Measurements from ENCODE around the gene MALT1. TPM values are rescaled to one million over a fixed set of nuclear protein-coding genes. Genes with fewer than 3 reads are reported as not detected.

Gene MALT1
- total and polyA plus RNA-seq, 9 of the 15 experiments (the other 6 are each of a cell fraction or from before 2014, with no cell fraction given), result 0.14 to 1.6 (median 0.32) TPM

DNA sequence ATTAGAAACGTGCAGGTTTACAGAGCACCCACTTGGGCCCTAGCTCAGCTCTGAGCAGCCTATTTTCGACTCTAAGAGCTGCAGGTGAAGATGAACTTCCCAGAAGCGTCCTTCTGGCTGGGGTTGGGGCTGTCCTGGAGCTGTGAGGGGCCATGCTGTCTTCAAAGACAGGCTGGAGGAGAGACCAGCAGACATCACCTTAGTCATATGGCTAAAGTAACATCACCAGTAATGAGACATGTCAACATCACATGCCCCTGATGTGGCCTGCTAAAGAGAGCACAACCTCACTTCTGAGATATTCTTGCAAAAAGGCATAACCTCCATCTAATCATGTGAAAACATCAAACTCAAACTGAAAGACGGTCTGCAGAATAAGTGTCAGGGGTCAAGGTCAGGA is 106.2 kb downstream of the MALT1 start:
- intact Hi-C loops (cut with micrococcal nuclease), result loop anchor here (5.0 kb wide), 1 partner anchor 295 kb away; no protein-coding TSS in a partner anchor
- ATAC-seq, result no peak
- in situ Hi-C loops (cut with MboI), result loop anchor here (5.0 kb wide), 1 partner anchor 285 kb away; no protein-coding TSS in a partner anchor
- no peaks in the 10 kb centered on the region for H3K79me2 ChIP-seq (ENCODE audit: control insufficient read depth, insufficient read depth, low read length)
- no peak for TF ChIP-seq TFE3 (CRISPR knock-in tag; IDR thresholded peaks at IDR 0.05)
- TF ChIP-seq ATF4 (CRISPR knock-in tag; IDR thresholded peaks at IDR 0.05), result no peak
- no peak for TF ChIP-seq RNF2 (IDR thresholded peaks at IDR 0.05)
- no peak for TF ChIP-seq ZNF589 (CRISPR knock-in tag; IDR thresholded peaks at IDR 0.05; ENCODE audit: low read depth)
- TF ChIP-seq HEY1 (CRISPR knock-in tag; IDR thresholded peaks at IDR 0.05; ENCODE audit: borderline replicate concordance), result no peak
- TF ChIP-seq ZNF609 (CRISPR knock-in tag; IDR thresholded peaks at IDR 0.05; ENCODE audit: borderline replicate concordance), result no peak
- TF ChIP-seq BRD4 (IDR thresholded peaks at IDR 0.05), result no peak
- H3K27me3 ChIP-seq (ENCODE audit: control insufficient read depth in 2 of 2, insufficient read depth in 2 of 2, low read length in 2 of 2), result no peaks in the 10 kb centered on the region
- H3K9me3 ChIP-seq (replicated peaks; ENCODE audit: control insufficient read depth, insufficient read depth, low read depth, low read length), result no peaks in the 10 kb centered on the region
- H3K27ac ChIP-seq (ENCODE audit: extremely low read depth, low read depth, low read length), result no peak overlapping the region
- BruUV-seq (replicated peaks), result no TSS peak
- POLR2A ChIA-PET, result no interaction called here
- H3K9ac ChIP-seq (ENCODE audit: insufficient read depth in 1 of 2, low read depth in 2 of 2, low read length in 2 of 2), result no peak overlapping the region
- no peak overlapping the region for H3K4me2 ChIP-seq (ENCODE audit: insufficient read depth, low read length)
- no peaks in the 10 kb centered on the region for H3K4me1 ChIP-seq (replicated peaks in 1 of 2; ENCODE audit: control insufficient read depth in 2 of 2, insufficient read depth in 2 of 2, low read length in 2 of 2)
- H3K4me3 ChIP-seq, result no peak overlapping the region
- WGBS (ENCODE audit: insufficient coverage, low coverage, missing lambda C conversion rate), result 4% methylated on average over 3 of the region's 4 CpGs
- H3K36me3 ChIP-seq (ENCODE audit: control insufficient read depth, insufficient read depth, low read length), result no peaks in the 10 kb centered on the region
- CTCF ChIA-PET (ENCODE audit: low intra/inter-chr PET ratio), result no interaction called here
- H2AFZ ChIP-seq (ENCODE audit: low read depth, low read length), result no peak overlapping the region
- no peaks in the 10 kb centered on the region for H4K20me1 ChIP-seq (replicated peaks; ENCODE audit: control insufficient read depth, insufficient read depth, low read length)
- H3K9me1 ChIP-seq (ENCODE audit: control insufficient read depth, insufficient read depth, low read length), result no peaks in the 10 kb centered on the region
- DNase-seq (ENCODE audit: extremely low read depth in 1 of 4, low spot score in 3 of 4), result no peak
- FAIRE-seq, result no peak

Data from K562 (cell line).